ENCODE data around the gene PSMD3.

- TF ChIP-seq CTCF (IDR thresholded peaks at IDR 0.05) (no peak), POLR2A (IDR thresholded peaks at IDR 0.05) (no peak), EP300 (IDR thresholded peaks at IDR 0.05) (no peak)
Measured at GRCh38 chr17:40015005-40015997, 34.7 kb downstream of the PSMD3 start, which contains the start of gene CSF3.
